HL-60 (cell line): ENCODE measurements around the gene COPS4.
"Not testable (repeated sequence)": the region's sequence is repeated elsewhere in the genome, so short reads cannot be mapped to it uniquely, and the experiment has no call there.

Source experiments
- DNase-seq, 2 experiments: peaks; one replicate each; pipeline ENCODE4 v3.0.0-alpha.2; 2010 to 2020; ENCODE audit warnings: low read depth in 1 of 2, low spot score in 1 of 2
- H3K27ac ChIP-seq: fragments of 250-450 bp; sonication (Bioruptor Pico); replicated peaks from 2 replicates; pipeline ENCODE4 v1.5.1; 2020; ENCODE audit warnings: mild to moderate bottlenecking, moderate library complexity
- H3K27me3 ChIP-seq: fragments of 250-450 bp; sonication (Bioruptor Pico); 2 replicates; pipeline ENCODE4 v1.5.1; 2021; ENCODE audit warnings: mild to moderate bottlenecking, moderate library complexity; ENCODE audit not compliant: insufficient read depth, poor library complexity, severe bottlenecking
- H3K4me3 ChIP-seq: replicated peaks from 2 replicates; pipeline ENCODE4 v1.5.1; 2011; ENCODE audit warnings: mild to moderate bottlenecking, control low read depth, low read length; ENCODE audit not compliant: insufficient read depth
- GABPA ChIP-seq: IDR thresholded peaks from 2 replicates; pipeline ENCODE4 v1.6.1; 2012; ENCODE audit warnings: low read depth
- POLR2AphosphoS5 ChIP-seq: IDR thresholded peaks from 2 replicates; pipeline ENCODE4 v1.6.1; 2012; ENCODE audit warnings: low read depth
- SPI1 ChIP-seq: IDR thresholded peaks from 2 replicates; pipeline ENCODE4 v1.6.1; 2012; ENCODE audit warnings: low read depth, mild to moderate bottlenecking, borderline replicate concordance
- long read RNA-seq: library from polyadenylated mRNA; unstranded; transcript quantifications from one replicate; pipeline ENCODE4 v2.0.0, GENCODE V29; 2020
- TF ChIP-seq, protein P1 (sequence below): IDR thresholded peaks from one replicate; pipeline ENCODE4 v1.5.1; 2011; ENCODE audit warnings: low read length, control low read depth, inconsistent platforms; ENCODE audit not compliant: insufficient read depth
- TF ChIP-seq, protein P2 (sequence below): IDR thresholded peaks from 2 replicates; pipeline ENCODE4 v1.6.1; 2012; ENCODE audit warnings: low read depth; ENCODE audit not compliant: insufficient replicate concordance

The COPS4 gene
- long read RNA-seq, transcript COPS4-201 (10 exons, 1,744 nt) = major isoform, 425 of 467 reads
- long read RNA-seq, transcript COPS4-209 (11 exons, 1,695 nt) = minor isoform, 12 of 467 reads
- long read RNA-seq, partial matches to known transcripts = 7 of 467 reads
- long read RNA-seq, other reads (novel, unspliced or antisense) = 16 of 467 reads

DNA sequence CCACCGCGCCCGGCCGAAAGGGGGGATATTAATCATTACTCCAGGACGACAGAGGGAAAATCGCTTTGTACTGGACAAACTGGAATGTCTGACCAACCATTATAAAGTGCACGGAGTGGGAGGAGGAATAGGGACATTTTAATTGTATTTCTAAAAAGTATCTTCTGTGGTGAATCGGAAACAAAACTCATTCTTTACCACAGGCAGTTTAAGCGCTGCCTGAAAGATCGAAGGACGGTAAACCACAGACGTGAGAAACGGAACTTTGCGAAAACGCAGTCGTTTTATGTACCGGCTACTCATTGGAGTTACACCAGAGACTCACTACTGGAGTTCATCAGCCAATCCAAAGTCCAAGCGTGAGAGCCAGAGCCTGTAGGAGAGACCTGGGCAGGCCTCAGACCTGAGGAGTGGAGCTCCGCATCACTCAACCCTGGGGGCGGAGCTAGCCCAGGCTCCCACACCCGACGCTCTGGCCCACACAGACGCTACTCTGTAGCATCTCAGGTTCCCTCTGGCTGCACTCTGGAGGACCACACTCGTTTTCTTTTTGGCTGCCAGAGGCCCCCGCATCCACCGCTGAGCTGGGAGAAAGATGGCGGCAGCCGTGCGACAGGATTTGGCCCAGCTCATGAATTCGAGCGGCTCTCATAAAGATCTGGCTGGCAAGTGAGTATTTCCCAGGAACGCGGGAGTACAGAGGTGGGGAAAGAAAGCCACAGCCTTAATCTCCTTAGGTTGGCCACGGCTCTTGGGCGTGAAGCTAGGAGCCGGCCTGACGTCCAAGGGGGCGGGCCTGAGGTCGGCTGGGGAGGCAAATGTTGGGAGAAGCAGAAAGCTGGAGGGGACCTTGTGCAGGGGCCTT is at the start of gene COPS4:
Gene COPS4, plus strand, starts transcription at position 554 of the 865 bp plus-strand sequence. Its CDS starts 42 bp downstream, at position 596.
- H3K27me3 ChIP-seq = no peaks in the 10 kb centered on the region
- peak within 1 kb of the TSS; percentile 97 for H3K27ac ChIP-seq

DNA sequence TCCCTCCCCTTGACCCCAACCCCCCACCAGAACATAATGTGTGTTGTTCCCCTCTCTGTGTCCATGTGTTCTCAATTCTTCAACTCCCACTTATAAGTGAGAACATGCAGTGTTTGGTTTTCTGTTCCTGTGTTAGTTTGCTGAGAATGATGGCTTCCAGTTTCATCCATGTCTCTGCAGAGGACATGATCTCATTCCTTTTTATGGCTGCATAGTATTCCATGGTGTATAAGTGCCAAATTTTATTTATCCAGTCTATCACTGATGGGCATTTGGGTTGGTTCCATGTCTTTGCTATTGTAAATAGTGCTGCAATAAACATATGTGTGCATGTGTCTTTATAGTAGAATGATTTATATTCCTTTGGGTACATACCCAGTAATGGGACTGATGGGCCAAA is 47.5 kb upstream of the COPS4 start:
- not testable (repeated sequence) for H3K4me3 ChIP-seq, H3K27ac ChIP-seq, H3K27me3 ChIP-seq, DNase-seq

More for the DNA sequence above, at the start of gene COPS4:
- DNase-seq = peak; percentile 99 to 100
- peak within 1 kb of the TSS; percentile 88 for H3K4me3 ChIP-seq
- TF ChIP-seq, protein P1, sequence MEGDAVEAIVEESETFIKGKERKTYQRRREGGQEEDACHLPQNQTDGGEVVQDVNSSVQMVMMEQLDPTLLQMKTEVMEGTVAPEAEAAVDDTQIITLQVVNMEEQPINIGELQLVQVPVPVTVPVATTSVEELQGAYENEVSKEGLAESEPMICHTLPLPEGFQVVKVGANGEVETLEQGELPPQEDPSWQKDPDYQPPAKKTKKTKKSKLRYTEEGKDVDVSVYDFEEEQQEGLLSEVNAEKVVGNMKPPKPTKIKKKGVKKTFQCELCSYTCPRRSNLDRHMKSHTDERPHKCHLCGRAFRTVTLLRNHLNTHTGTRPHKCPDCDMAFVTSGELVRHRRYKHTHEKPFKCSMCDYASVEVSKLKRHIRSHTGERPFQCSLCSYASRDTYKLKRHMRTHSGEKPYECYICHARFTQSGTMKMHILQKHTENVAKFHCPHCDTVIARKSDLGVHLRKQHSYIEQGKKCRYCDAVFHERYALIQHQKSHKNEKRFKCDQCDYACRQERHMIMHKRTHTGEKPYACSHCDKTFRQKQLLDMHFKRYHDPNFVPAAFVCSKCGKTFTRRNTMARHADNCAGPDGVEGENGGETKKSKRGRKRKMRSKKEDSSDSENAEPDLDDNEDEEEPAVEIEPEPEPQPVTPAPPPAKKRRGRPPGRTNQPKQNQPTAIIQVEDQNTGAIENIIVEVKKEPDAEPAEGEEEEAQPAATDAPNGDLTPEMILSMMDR = no peak
- TF ChIP-seq SPI1 (no peak), GABPA (peak; percentile 84), POLR2AphosphoS5 (peak; percentile 92)
- TF ChIP-seq, protein P2, sequence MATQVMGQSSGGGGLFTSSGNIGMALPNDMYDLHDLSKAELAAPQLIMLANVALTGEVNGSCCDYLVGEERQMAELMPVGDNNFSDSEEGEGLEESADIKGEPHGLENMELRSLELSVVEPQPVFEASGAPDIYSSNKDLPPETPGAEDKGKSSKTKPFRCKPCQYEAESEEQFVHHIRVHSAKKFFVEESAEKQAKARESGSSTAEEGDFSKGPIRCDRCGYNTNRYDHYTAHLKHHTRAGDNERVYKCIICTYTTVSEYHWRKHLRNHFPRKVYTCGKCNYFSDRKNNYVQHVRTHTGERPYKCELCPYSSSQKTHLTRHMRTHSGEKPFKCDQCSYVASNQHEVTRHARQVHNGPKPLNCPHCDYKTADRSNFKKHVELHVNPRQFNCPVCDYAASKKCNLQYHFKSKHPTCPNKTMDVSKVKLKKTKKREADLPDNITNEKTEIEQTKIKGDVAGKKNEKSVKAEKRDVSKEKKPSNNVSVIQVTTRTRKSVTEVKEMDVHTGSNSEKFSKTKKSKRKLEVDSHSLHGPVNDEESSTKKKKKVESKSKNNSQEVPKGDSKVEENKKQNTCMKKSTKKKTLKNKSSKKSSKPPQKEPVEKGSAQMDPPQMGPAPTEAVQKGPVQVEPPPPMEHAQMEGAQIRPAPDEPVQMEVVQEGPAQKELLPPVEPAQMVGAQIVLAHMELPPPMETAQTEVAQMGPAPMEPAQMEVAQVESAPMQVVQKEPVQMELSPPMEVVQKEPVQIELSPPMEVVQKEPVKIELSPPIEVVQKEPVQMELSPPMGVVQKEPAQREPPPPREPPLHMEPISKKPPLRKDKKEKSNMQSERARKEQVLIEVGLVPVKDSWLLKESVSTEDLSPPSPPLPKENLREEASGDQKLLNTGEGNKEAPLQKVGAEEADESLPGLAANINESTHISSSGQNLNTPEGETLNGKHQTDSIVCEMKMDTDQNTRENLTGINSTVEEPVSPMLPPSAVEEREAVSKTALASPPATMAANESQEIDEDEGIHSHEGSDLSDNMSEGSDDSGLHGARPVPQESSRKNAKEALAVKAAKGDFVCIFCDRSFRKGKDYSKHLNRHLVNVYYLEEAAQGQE = peak; percentile 64

DNA sequence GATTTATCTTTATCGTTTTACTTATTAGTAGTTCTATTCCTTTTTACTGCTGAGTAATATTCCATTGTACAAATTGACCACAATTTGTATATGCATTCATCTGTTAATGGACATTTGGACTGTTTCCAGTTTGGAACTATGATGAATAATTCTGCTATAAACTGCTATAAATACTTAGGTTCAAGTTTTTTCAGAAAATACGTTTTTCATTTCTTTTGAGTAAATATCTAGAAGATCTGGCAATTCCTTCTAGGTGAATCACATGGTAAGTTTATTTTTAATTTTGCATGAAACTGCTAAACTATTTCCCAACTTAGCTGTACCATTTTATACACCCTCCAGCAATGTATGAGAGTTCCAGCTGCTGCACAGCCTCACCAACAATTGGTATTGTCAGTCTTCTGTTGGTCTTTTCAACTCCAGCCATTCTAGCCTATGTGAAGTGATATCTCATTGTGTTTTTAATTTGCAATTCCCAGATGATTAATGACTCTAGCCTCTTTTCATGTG is 46.6 kb upstream of the COPS4 start:
- H3K27ac ChIP-seq = no peak overlapping the region
- DNase-seq = no peak
- H3K27me3 ChIP-seq = no peaks in the 10 kb centered on the region
- TF ChIP-seq POLR2AphosphoS5 (no peak), SPI1 (no peak), GABPA (no peak)
- TF ChIP-seq, protein P2 = no peak
- TF ChIP-seq, protein P1 = no peak
- H3K4me3 ChIP-seq = no peak overlapping the region

DNA sequence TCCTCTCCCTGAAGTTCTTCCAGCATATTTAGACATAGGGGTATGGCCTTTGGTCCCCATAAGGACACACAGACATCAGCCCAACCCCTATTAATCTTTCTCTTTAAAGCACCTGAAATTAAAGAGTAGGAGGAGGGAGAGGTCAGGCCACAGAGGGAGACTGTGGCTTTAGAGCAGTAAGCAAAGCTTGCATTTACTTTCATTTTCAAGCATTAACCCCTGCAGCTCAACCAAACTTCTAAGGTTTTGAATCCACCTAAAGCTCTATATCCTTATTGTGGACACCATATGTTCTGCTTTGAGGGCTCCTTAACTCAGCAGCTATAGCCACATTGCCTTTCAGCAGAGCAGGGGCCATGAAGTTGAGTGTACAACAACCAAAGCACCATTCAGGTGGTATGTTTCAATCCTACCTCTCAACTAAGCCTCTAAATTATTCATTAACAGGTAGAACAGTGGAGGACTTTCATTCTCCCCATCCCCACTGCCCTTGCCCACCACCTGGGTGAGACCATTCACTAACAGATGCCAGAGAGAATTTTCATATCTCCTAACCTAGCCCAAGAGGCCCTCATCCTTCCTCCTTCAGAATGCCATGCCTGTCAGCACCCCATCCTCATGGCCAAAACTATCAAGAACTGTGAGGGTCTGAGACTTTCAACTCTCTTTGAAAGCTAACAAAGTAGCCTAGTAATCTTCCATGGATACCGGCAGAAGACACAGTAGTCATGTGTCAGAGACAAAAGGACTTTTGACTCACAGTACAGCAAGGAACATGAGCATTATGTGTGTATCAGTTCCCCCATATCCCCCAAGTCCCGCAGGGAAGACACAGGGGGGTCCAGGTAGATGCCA is 45.2 kb upstream of the COPS4 start:
- no peak for TF ChIP-seq SPI1
- TF ChIP-seq, protein P2 = no peak
- TF ChIP-seq, protein P1 = no peak
- peak in 1 of 2 experiments; percentile 3 for DNase-seq
- Histone ChIP-seq H3K27ac (peak overlapping the region; percentile 13; the same call in 1 of the 2 replicates), H3K27me3 (no peaks in the 10 kb centered on the region), H3K4me3 (no peak overlapping the region)
